Activated CD8-positive, alpha-beta memory T cell treated with anti-CD3 and anti-CD28 coated beads for 1 hour (primary cell): ENCODE measurements around the gene ANO1.
"Not testable (repeated sequence)": the region's sequence is repeated elsewhere in the genome, so short reads cannot be mapped to it uniquely, and the experiment has no call there.

Experiments used
- DNase-seq, 2 donors: peaks; one replicate each; pipeline ENCODE4 v3.0.0-alpha.2; 2020; ENCODE audit warnings: low read depth in 1 of 2; ENCODE audit errors: extremely low read depth in 1 of 2

The ANO1 gene

DNA sequence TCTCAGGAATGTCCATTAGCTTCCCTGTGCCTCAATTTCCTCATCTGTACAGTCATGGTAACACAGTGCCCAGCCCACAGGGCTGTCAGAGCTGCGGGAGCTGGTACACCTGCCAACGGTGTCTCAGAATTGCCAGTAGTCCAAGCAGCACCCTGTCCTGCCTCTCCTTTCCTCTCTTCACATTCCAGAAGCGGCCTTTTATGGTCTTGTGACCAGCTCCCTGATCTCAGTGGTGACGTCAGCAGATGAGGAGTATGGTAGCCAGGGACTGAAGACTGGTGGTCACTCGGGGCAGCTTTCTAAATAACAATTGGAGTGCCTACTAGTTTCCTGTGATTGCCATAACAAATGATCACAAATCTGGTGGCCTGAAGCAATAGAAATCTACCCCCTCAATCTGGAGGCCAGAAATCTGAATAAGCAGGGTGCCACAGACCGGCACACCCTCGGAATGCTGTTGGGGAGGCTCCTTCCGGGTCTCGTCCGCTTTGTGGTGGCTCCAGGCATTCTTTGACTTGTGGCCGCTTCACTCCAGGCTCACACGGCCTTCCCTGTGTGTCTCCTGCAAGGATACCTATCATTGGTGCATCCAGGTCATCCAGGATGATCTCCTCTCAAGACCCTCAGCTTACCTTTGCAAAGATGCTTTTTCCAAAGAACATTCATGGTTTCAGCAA, 127.1 kb downstream of the ANO1 start:
- no peak for DNase-seq

GRCh38 chr11:70205766-70206165, 127.6 kb downstream of the ANO1 start:
- DNase-seq, result no peak

- DNase-seq, result no peak
Measured at GRCh38 chr11:70206226-70206981, 128.3 kb downstream of the ANO1 start.

DNA sequence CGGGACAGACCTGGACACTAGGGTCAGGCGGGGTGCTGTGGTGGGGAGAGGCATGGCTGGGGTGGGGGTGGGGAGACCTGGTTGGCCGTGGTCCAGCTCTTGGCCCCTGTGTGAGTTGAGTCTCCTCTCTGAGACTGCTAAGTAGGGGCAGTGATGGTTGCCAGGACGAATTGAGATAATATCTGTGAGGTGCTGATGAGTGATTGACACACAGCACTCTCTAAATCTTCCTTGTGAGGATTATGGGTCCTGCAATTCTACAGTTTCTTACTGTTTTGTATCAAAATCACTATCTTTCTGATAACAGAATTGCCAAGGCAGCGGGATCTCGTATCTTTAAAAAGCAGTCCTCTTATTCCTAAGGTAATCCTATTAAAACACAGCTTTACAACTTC, 128.9 kb downstream of the ANO1 start:
- no peak for DNase-seq

DNA sequence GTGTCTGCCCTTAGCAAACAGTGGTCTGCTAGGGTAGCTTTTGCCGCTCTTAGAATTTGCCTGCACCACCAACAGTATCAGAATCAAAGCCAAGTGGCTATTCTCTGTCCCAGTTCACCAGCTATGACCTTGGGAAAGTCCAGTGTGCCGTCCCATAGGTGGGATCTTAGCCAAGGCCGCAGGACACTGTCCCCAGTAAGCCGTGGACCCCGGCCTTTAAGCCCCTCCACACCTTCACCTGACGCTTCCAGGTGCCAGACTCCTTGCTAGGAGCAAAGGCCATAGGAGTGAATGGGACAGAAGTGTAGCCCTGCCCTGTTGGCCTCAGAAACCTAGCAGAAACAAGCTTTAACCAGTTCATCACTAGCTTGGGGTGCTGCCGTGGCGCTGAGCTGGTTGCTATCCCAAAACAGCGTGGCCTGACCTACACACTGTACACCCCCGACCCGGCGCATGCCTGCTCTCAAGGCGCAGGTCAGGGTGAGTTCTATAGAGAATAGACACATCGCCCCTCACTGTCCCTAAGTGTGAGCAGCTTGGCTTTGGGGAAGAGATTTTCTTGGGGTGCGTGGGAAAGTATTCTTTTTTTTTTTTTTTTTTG, 129.5 kb downstream of the ANO1 start:
- DNase-seq, result no peak

GRCh38 chr11:70209391-70209912, 131.3 kb downstream of the ANO1 start:
- no peak for DNase-seq

GRCh38 chr11:70210051-70210501, 132.0 kb downstream of the ANO1 start:
- DNase-seq, result no peak

- no peak for DNase-seq
Measured at GRCh38 chr11:70210530-70210929, 132.4 kb downstream of the ANO1 start.

- DNase-seq, result no peak
Measured at GRCh38 chr11:70212227-70212811, 134.2 kb downstream of the ANO1 start.

DNA sequence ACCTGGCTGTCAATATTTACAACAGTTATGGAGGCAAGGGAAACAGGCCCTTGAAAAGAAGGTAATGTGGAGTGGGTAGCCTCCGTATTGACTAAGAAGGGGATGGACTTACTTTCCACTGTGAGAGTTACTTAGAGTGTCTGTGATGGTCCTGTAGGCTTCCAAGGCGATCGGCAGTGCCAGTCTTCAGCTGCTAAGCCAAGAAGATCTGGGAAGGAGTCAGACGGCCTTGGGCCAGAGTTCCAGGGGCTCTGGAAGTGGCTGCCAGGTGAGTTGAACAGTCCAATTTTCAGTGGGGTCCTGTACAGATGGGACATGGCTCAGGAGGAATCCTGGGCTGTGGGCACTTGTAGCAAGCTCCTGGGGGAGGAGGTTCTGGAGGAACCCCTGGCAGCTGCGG, 139.3 kb downstream of the ANO1 start:
- not testable (repeated sequence) for DNase-seq

- DNase-seq, result not testable (repeated sequence)
Measured at GRCh38 chr11:70218076-70218475, 140.0 kb downstream of the ANO1 start.

DNA sequence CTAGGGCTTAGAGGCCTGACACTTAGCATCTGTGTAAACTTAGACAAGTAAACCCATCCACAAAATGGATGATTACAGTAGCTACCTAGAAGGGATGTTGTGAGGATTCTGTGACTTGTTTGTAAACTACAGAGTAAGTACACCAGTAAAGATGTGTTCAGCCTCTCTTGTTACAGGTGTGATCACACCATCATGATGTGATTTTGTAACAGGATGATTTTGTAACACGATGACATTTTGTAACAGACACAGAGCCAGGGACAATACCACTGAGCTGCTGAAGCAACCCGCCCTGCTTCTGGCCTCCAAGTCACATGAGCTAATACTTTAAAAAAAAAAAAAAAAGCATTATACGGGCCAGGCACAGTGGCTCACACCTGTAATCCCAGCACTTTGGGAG, 142.0 kb downstream of the ANO1 start:
- DNase-seq, result no peak

- DNase-seq, result no peak
Measured at GRCh38 chr11:70220920-70221319, 142.8 kb downstream of the ANO1 start.

- DNase-seq, result no peak
Measured at GRCh38 chr11:70225681-70226177, 147.6 kb downstream of the ANO1 start.

DNA sequence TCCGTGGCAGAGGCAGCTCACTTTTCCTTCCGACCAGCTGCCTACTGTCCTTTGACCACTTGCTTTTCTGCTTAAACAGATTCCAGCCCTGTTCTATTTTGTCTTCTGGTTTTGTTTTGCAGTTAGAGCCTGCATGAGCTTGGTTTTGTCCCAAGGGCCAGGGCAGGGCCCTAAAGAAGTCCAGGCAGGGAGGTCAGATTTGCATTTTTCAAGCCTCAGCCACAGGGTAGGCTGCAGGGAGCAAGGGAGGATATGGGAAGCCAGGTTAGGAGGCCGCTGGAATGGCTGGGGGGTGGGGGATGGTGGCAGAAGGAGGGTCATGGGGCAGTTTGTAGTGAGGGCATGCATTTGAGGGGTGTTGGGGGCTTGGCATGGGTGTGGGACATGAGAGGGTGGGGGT, 148.1 kb downstream of the ANO1 start:
- DNase-seq, result no peak

DNA sequence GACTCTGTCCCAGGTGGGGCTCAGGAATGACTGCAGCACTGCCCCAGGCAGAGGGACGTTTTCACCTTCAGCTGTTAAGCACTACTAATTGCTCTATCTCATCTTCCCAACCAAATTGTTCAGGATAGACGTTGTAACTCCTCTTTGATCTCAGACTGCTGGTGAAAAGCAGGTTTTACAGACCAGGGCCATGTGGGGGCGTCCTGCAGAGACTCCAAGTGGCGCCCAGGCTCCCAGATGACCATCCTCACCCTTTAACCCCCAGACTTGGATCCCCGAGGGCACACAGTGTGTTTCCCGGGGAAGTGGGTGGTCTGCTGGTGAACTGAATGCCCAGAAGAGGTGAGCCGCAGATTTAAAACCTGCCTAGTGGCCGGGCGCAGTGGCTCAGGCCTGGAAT, 148.8 kb downstream of the ANO1 start:
- DNase-seq, result no peak

DNA sequence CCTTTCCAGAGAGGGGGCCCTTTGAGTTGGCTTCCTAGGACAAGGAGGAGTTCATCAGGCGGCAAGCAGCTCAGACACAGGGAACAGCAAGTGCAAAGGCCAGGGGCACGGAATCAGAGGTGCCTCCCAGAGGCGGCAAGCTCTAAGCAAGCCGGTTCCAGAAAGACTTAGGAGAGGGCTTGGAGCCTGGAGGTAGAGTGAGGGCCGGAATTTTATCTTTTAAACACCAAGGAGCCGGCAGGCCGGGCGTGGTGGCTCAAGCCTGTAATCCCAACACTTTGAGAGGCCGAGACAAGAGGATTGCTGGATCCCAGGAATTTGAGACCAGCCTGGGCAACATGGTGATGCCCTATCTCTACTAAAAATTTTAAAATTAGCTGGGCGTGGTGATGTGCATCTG, 151.6 kb downstream of the ANO1 start:
- DNase-seq, result no peak

DNA sequence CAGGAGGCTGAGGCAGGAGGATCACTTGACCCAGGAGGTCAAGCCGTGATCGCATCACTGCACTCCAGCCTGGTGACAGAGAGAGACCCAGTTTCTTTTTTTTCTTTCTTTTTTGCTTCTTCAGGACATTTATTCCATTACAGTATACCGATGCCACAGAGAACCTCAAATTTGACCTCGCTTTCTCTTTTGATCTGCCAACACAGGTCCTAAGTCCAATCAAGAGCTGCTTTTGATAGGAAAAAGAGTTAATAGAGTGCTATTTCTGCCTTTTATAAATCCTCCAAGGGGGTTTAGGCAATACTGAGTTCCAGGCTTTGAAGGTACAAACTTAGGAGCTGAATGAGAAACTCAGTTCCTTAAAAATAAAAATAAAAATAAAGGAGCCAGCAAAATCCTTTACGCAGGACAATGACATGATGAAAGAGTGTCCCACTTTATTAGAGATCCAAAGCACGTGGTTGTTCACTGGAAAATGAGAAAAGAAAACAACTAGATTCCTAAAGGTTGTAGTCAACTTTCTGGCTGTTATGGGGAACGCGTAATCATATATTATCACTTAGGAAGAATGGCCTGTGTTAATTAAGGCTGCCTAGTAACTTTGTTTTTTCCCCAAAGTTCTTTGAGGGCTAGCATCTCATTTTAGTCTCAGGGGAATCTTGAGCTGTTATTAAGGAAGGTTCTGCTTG, 152.2 kb downstream of the ANO1 start:
- no peak for DNase-seq

GRCh38 chr11:70230840-70231710, 153.0 kb downstream of the ANO1 start:
- DNase-seq, result no peak

- no peak for DNase-seq
Measured at GRCh38 chr11:70233034-70233433, 154.9 kb downstream of the ANO1 start.
